Keratinocyte (primary cell): ENCODE data around the gene PTCRA.

Source experiments
- EZH2 ChIP-seq: IDR thresholded peaks from one replicate; pipeline ENCODE4 v1.6.1; 2012; ENCODE audit warnings: inconsistent platforms, mild to moderate bottlenecking, low read length, moderate library complexity
- TF ChIP-seq, protein P1 (sequence below), 3 experiments: IDR thresholded peaks in 1 of 3; conservative IDR thresholded peaks in 1 of 3; optimal IDR thresholded peaks in 1 of 3; 2 replicates in 2 of 3; 3 replicates in 1 of 3; pipeline versions ENCODE3 to v1.5.1; 2011; ENCODE audit warnings: low read length in 3 of 3, mild to moderate bottlenecking in 3 of 3, moderate library complexity in 2 of 3, control low read depth in 1 of 3, inconsistent platforms in 1 of 3; ENCODE audit not compliant: insufficient read depth in 2 of 3; ENCODE audit errors: extremely low read depth in 1 of 3

DNA sequence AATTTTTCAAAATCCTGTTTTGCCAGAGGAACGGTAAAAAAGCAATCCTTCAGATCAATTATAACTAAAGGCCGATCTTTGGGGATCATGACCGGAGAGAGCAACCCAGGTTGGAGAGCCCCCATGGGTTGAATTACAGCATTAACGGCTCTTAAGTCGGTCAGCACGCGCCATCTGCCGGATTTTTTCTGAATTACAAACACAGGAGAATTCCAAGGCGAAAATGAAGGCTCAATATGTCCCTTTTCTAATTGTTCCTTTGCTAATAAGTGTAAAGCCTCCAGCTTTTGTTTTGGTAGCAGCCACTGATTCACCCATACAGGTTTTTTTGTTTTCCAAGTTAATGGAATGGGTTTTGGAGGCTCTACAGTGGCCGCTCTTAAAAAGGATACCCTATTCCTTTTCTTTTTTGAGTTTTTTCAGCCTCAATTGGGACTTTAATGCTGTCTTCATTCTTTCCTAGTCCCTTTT, 16.9 kb upstream of the PTCRA start:
- TF ChIP-seq, protein P1, sequence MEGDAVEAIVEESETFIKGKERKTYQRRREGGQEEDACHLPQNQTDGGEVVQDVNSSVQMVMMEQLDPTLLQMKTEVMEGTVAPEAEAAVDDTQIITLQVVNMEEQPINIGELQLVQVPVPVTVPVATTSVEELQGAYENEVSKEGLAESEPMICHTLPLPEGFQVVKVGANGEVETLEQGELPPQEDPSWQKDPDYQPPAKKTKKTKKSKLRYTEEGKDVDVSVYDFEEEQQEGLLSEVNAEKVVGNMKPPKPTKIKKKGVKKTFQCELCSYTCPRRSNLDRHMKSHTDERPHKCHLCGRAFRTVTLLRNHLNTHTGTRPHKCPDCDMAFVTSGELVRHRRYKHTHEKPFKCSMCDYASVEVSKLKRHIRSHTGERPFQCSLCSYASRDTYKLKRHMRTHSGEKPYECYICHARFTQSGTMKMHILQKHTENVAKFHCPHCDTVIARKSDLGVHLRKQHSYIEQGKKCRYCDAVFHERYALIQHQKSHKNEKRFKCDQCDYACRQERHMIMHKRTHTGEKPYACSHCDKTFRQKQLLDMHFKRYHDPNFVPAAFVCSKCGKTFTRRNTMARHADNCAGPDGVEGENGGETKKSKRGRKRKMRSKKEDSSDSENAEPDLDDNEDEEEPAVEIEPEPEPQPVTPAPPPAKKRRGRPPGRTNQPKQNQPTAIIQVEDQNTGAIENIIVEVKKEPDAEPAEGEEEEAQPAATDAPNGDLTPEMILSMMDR (optimal IDR thresholded peaks at IDR 0.05 in 1 of 3, IDR thresholded peaks at IDR 0.05 in 1 of 3, conservative IDR thresholded peaks at IDR 0.05 in 1 of 3; ENCODE audit: extremely low read depth in 1 of 3, insufficient read depth in 2 of 3, low read length in 3 of 3), result peak; percentile 45 to 59 (median 55)
- no peak for TF ChIP-seq EZH2
